ENCODE data around the gene LHX1.

Gene LHX1

GRCh38 chr17:36937001-36937958 is at the start of gene LHX1:
Gene LHX1, plus strand, starts transcription at chr17:36937475. Its CDS starts 723 bp downstream, at chr17:36938198.
- DNase-seq, result peak; percentile 66

DNA sequence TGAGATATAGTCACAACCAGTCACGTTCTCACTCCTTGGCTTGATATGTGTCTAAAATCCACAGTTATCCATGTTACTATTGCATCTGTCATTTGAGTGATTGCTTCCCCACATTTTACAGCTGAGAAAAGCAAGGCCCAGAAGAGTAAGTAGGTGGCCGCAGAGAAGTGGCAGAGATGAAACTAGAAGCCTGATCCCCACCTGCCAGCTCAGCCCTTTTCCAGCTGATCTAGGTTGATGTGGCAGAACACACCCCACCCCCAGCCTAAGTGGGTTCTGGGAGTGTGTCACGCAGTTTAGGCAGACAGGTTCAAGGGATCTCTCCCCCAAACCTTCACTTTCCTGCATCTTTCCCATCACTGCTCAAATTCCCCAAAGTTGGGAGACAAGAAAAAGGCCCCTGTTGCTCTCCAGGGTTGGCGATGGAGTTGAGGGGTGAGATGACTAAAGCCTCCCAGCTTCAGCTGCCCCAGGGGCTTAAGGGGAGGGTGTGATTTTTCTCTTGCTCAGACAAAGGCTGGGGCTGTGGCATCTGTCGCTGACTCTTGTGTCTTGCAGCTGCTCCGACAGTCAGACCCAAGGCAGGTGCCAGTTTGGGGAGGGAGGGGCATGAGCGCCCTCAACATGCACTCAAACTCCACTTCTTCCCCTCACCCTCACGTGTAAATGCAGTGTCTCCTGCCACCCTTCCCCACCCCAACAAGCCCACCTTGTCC is 48.9 kb upstream of the LHX1 start:
- no peak for DNase-seq

- no peak for DNase-seq
These were observed 47.4 kb upstream of the LHX1 start for GRCh38 chr17:36889770-36890349.

DNA sequence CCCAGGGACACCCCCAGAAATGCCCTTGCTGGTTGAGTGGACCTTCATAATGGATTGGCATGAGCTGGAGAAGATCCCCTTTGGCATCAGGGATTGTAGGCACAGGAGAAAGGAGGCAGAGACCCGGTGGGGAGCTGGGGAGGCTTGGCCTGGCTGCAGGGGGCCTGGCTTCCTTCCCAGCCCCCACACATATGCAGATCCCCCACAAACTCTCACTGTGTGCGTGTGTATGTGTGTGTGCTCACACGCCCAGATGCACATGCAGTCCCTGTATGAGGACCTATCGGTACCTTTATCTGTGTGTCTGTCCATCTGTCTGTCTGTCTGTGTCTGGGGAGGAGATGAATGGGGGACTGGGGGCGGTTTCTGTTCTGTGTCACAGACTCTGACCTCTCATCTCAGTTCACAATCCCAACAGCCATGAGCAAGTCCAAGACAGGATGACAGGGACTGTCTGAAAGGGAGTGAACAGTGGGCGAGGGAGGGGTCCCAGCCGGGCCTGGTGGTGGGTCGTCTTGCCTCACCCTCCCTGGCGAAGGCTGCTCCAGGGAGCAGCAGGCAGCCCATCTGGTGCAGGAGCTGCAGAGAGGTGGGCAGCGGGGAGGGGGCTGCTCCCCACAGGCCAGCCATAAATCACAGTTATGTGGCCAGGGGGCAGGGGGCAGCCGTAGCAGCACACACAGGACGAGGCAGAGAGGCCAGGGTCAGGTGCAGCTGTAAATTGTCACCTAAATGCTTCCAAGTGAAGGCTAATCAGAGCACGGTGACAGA is 46.7 kb upstream of the LHX1 start:
- DNase-seq, result no peak

GRCh38 chr17:36892112-36892838 is 45.0 kb upstream of the LHX1 start:
- no peak for DNase-seq

DNA sequence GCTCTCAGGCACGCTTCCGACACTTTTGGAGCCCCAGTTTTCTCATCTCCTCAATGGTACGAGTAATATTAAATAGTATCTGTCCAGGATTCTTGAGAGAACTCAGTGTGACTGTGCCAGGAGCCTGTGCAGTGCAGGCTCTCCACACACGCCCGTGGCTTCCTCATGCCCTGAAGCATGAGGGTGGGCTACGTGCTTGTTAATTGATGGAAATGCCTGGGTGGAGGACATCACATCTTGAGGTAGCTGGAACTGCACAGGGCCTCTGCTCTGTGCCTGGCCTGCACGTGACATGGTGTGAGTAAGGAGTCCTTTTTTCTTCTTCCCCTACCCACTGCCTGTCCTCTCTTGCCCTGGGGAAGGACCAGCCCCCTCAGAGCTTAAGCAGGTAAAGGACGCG is 43.1 kb upstream of the LHX1 start:
- no peak for DNase-seq

GRCh38 chr17:36894925-36895324 is 42.4 kb upstream of the LHX1 start:
- DNase-seq, result no peak

DNA sequence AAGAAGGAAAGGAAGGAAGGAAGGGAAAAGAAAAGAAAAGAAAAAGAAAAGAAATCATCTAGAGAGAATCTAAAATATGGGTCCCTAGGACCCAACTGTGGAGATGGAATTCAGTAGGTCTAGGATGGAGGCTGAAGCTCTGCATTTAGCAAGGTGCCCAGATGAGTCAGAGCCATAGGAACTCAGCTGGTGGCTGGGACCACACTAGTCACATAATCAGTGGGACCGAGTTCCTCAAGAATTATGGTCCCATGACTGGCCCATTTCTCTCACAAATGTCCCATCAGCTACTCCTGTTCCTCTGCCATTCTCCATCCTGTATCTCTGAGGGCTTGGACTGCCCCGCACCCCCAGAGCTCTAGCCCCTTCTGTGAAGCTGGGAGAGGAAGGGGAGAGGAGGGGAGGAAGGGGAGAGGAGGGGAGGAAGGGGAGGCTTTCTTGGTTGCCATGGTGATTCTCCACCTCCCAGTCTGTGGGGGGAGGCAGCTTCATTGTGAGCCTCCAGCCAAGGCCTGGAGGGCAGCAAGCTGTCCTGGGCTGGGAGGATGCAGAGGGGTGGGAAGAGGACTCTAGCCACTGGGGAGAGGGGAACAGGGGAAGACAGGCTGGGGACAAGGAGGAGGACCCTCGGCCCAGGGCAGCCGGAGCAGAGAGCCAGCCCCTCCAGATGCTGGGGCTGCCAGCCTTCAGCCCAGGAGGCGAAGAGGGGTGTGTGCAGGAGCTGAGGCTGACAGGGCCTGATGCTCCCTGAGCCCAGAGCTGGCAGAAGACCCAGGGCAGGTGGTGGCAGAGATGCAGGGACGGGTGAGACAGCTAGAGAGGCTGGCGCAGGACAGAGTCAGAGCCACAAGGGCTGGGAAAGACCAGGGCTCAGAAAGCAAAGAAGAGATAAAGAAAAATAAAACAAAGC is 37.8 kb upstream of the LHX1 start:
- no peak for DNase-seq

DNA sequence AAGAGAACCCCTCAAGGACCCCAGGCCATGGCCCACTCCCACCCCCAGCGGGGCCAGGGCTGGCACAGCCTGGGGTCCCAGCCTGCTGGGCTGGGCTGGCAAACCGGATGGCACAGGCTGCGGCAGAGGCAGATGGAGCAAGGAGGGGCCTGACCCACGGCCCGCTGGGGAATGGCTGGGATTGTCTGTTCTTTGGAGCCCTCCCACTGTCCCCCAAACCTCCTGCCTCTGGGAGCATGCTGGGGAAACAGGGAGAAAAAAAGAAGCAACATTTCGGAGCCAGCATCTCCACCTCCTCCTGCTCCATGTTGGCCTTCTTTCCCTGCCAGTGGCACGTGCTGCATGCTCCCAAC is 37.1 kb upstream of the LHX1 start:
- DNase-seq, result no peak

GRCh38 chr17:36901506-36901905 is 35.8 kb upstream of the LHX1 start:
- no peak for DNase-seq

DNA sequence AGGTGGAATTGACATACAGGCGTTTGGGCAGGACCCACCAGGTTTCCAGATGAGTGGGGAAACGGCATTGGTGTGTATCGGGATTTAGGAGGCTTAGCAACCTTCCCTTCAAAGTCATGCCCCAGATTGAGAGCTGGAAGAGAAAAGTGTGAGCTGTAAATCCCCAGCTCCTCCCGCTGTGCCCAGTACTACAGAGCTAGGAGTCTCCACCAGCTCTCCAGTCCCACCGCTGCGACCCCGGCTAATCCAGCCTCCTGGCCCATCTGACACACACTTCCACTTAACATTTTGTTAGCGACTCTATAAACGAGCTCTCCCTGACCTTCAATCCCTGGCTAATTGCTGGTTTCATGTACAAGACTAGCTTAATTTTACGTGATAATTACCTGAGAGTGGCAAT is 29.9 kb upstream of the LHX1 start:
- no peak for DNase-seq

DNA sequence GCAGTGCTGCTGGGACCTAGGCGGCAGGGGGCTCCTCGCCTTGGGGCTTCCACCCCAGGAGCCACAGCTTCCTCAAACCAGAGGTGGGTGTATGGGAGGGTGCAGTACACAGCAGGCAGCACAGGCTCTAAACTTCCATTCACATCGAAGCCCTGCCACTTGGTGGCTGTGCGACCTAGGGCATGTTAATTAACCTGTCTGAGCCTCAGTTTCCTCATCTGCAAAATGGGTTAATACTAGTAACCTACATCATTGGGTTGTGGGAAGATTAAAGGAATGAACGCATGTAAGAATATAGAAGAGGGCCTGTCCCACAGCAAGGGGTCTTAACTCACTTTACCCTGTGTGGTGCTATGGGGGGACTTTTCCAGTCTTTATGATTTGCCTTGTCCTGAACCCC is 26.8 kb upstream of the LHX1 start:
- no peak for DNase-seq

- no peak for DNase-seq
These were observed 26.3 kb upstream of the LHX1 start for GRCh38 chr17:36911001-36911400.

GRCh38 chr17:36913132-36913531 is 24.1 kb upstream of the LHX1 start:
- DNase-seq, result no peak

- DNase-seq, result no peak
These were observed 19.0 kb upstream of the LHX1 start for GRCh38 chr17:36918211-36918691.

GRCh38 chr17:36919407-36919968 is 17.8 kb upstream of the LHX1 start:
- DNase-seq, result no peak

DNA sequence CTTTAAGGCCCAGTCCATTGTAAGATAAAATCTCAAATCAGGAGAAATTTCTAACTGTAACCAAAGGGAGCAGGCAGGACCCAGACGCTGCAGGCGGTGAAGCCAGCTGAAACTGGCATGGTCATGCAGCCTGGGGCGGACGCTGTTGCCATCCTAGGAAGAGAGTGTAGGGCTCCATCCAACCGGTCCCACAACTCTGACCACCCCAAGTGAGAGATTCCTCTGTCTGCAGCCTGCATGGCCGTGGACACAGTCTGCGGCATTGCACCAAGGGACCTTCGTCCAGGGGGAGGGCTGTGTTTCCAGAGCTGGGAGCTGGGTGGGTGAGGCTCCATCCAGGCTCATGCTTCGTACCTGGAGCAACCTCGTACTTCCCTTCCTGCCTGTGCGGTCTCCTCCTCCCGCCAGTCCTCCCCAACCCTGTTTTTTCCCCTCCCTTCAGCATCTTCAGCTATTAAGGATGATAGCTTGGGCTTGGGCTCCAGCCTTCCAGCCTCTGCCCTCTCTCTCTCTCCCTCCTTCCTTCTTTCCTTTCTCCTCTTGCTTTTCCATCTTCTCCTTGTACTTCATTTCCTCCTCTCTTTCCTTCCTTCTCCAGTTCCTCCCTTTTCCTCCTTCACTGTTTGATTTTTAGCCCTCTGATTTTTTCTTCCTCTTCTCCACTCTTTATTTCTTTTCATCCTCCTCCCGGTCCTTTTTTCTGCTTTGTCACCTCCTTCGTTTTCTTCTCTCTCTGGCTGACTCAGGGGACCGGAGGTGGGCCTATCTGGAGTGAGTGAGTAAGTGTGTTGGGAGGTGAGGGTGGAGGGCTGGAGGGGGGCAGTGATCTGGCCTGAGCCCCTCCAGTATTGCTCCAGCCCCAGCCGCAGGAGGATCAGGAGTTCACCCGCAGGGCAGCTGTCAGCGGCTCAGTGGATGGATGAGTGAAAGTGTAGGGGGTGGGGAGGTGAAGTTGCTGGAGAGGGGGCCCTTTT is 17.0 kb upstream of the LHX1 start:
- DNase-seq, result peak; percentile 62

GRCh38 chr17:36921095-36921851 is 16.0 kb upstream of the LHX1 start:
- peak; percentile 84 for DNase-seq

GRCh38 chr17:36922175-36922574 is 15.1 kb upstream of the LHX1 start:
- DNase-seq, result no peak

Data from activated effector memory CD4-positive, alpha-beta T cell treated with anti-CD3 and anti-CD28 coated beads, Interleukin-2, amount 50 U/mL, for 16 hours (primary cell).